Tibial nerve (tissue), 3 donors: ENCODE results near the gene AGRP.

Source experiments
- POLR2A ChIP-seq, 2 donors: fragments of 450-650 bp; IDR thresholded peaks; one replicate each; pipeline ENCODE4 v1.6.1; 2017; ENCODE audit warnings: antibody characterized with exemption in 2 of 2, mild to moderate bottlenecking in 2 of 2, moderate library complexity in 2 of 2
- TF ChIP-seq, protein P1 (sequence below), 5 experiments: fragments of 200-600 bp in 3 of 5; fragments of 450-650 bp in 2 of 5; sonication (generic) in 3 of 5; IDR thresholded peaks; one replicate each; pipeline ENCODE4 v1.5.1; 2016 to 2019; ENCODE audit warnings: antibody characterized with exemption in 5 of 5, mild to moderate bottlenecking in 3 of 5, moderate library complexity in 2 of 5

DNA sequence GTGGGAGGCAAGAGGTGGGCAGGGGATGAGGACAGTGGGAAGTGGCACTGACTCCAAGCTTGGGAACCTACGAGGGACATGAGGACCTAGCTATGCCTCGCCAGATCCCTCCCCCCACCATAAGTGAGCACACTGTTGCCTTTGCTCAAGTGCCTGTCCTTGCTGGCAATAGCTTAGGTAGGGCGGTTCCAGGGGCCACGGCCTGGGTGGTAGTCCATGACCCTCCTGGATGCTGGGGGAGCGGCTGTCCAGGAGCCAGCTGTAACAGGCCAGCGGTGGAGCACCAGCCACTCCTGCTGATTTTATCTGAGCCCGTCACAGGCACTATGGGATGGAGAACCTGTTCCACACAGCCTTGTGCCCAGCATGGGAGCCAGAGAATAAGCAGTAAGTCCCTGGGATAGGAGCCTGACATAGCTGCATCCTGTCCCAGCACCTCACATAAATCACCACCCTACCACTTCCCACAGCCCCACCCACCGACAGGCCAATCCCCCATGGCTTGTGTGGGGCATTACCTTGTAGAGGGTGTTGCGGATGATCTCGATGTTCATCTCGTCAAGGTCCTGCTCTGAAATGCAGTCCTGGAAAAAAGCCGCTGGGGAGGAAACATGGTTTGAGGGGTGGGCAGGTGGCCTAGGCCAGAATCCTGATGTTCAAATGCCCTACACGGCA is 40.6 kb downstream of the AGRP start:
- TF ChIP-seq, protein P1, sequence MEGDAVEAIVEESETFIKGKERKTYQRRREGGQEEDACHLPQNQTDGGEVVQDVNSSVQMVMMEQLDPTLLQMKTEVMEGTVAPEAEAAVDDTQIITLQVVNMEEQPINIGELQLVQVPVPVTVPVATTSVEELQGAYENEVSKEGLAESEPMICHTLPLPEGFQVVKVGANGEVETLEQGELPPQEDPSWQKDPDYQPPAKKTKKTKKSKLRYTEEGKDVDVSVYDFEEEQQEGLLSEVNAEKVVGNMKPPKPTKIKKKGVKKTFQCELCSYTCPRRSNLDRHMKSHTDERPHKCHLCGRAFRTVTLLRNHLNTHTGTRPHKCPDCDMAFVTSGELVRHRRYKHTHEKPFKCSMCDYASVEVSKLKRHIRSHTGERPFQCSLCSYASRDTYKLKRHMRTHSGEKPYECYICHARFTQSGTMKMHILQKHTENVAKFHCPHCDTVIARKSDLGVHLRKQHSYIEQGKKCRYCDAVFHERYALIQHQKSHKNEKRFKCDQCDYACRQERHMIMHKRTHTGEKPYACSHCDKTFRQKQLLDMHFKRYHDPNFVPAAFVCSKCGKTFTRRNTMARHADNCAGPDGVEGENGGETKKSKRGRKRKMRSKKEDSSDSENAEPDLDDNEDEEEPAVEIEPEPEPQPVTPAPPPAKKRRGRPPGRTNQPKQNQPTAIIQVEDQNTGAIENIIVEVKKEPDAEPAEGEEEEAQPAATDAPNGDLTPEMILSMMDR (IDR thresholded peaks at IDR 0.05): no peak
- TF ChIP-seq POLR2A (IDR thresholded peaks at IDR 0.05): no peak
